Vagina (tissue), 2 donors: ENCODE data around the gene ST8SIA6.

Source experiments
- POLR2A ChIP-seq, 2 donors: fragments of 450-650 bp; IDR thresholded peaks; one replicate each; pipeline ENCODE4 v1.6.1; 2017; ENCODE audit warnings: antibody characterized with exemption in 2 of 2, mild to moderate bottlenecking in 2 of 2, moderate library complexity in 2 of 2
- POLR2AphosphoS5 ChIP-seq, 2 donors: sonication (generic); formaldehyde crosslinking; IDR thresholded peaks; one replicate each; pipeline ENCODE4 v1.9.0; 2017; ENCODE audit warnings: antibody characterized with exemption in 2 of 2, mild to moderate bottlenecking in 2 of 2, low read depth in 1 of 2; ENCODE audit not compliant: insufficient read depth in 1 of 2
- TF ChIP-seq, protein P1 (sequence below), 3 experiments: fragments of 450-650 bp in 2 of 3; fragments of 200-600 bp in 1 of 3; sonication (generic) in 1 of 3; IDR thresholded peaks; one replicate each; pipeline ENCODE4 v1.5.1; 2017 to 2019; ENCODE audit warnings: antibody characterized with exemption in 3 of 3, mild to moderate bottlenecking in 2 of 3, moderate library complexity in 2 of 3

DNA sequence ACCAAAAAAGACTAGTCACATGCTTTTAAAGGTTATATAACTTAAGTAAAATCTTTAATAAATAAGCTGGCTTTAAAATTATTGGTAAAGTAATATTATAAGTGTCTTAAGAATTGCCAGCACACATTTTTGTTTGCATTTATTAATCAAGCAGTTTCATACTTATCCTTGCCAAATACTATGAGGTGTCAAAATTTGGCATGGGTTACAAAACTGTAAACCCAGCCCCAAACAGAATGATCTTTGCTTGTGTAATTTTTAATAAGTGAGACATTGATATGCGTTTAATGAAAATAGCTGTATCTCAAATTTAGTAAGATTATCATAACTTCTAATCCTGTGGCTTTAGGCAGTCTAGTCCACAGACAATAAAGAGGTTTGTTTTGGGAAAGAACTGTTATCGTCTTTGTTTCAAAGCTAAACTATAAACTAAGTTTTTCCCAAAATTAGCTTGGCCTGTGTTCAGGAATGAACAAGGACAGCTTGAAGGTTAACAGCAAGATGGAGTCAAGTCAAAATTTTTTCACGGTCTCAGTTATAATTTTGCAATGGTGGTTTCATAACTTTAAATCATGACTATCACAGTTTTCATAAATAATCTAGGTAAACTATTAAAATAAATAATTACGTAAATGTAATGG lies 72.8 kb downstream of the ST8SIA6 start:
- TF ChIP-seq, protein P1, sequence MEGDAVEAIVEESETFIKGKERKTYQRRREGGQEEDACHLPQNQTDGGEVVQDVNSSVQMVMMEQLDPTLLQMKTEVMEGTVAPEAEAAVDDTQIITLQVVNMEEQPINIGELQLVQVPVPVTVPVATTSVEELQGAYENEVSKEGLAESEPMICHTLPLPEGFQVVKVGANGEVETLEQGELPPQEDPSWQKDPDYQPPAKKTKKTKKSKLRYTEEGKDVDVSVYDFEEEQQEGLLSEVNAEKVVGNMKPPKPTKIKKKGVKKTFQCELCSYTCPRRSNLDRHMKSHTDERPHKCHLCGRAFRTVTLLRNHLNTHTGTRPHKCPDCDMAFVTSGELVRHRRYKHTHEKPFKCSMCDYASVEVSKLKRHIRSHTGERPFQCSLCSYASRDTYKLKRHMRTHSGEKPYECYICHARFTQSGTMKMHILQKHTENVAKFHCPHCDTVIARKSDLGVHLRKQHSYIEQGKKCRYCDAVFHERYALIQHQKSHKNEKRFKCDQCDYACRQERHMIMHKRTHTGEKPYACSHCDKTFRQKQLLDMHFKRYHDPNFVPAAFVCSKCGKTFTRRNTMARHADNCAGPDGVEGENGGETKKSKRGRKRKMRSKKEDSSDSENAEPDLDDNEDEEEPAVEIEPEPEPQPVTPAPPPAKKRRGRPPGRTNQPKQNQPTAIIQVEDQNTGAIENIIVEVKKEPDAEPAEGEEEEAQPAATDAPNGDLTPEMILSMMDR (IDR thresholded peaks at IDR 0.05), result no peak
- TF ChIP-seq POLR2A (IDR thresholded peaks at IDR 0.05) (no peak), POLR2AphosphoS5 (IDR thresholded peaks at IDR 0.05; ENCODE audit: insufficient read depth in 1 of 2, low read depth in 1 of 2) (no peak)
